ENCODE results near the gene ZNF358. TPM values are rescaled to one million over a fixed set of nuclear protein-coding genes. Genes with fewer than 3 reads are reported as not detected.

ZNF358 gene
- total RNA-seq, 4 donors from 2014 or later, result 50.2 to 72.7 (median 69.1) TPM

DNA sequence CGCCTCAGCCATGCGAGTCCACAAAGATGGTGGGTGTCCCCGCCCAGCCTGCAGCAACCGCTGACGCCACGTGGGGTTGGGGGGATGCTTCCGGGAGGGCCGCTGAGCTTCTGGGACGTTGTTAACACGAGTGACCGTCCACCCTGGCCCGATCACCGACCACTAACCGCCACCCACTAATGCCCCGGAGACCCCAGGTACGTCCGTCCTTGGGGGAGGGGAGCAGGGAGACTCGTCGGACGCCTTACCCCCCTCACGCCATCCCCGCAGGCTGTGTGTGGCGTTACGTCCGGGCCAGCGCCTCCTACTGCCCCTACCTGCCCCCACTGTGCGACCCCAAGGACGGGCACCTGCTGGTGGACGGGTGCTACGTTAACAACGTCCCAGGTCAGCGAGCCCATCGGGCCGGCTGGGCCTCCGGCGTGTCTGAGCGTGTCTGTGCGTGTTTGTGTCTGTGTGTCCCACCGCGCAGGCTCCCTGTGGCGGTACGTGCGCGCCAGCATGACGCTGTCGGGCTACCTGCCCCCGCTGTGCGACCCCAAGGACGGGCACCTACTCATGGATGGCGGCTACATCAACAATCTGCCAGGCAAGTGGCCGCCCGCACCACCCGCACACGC, 40.9 kb downstream of the ZNF358 start:
- H3K36me3 ChIP-seq, result peaks cover 0 to 36% (median 7%) of the 10 kb centered on the region in 4 donors
- intact Hi-C loops (cut with DNase I; ENCODE audit: low total_unique reads), result no loop called here
- no peaks in the 10 kb centered on the region for H3K4me1 ChIP-seq
- no peaks in the 10 kb centered on the region for H3K9me3 ChIP-seq
- H3K27me3 ChIP-seq, result no peaks in the 10 kb centered on the region
- DNase-seq, result no peak
- TF ChIP-seq POLR2AphosphoS5 (IDR thresholded peaks at IDR 0.05) (no peak), POLR2A (IDR thresholded peaks at IDR 0.05) (no peak), EP300 (IDR thresholded peaks at IDR 0.05; ENCODE audit: low read depth) (no peak)
- TF ChIP-seq, protein P1, sequence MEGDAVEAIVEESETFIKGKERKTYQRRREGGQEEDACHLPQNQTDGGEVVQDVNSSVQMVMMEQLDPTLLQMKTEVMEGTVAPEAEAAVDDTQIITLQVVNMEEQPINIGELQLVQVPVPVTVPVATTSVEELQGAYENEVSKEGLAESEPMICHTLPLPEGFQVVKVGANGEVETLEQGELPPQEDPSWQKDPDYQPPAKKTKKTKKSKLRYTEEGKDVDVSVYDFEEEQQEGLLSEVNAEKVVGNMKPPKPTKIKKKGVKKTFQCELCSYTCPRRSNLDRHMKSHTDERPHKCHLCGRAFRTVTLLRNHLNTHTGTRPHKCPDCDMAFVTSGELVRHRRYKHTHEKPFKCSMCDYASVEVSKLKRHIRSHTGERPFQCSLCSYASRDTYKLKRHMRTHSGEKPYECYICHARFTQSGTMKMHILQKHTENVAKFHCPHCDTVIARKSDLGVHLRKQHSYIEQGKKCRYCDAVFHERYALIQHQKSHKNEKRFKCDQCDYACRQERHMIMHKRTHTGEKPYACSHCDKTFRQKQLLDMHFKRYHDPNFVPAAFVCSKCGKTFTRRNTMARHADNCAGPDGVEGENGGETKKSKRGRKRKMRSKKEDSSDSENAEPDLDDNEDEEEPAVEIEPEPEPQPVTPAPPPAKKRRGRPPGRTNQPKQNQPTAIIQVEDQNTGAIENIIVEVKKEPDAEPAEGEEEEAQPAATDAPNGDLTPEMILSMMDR (IDR thresholded peaks at IDR 0.05), result no peak
- H3K27ac ChIP-seq, result no peak overlapping the region
- in situ Hi-C loops (cut with MboI; ENCODE audit: low pct_ligation_motif_present in 1 of 4, low pct_unique_long_range_greater_than_20kb in 1 of 4, low sequenced_read_pairs in 3 of 4), result loop anchor here in 3 of 4 donors (25.0 kb wide), 2 partner anchors 195 to 255 kb away; no protein-coding TSS in a partner anchor
- WGBS, 2 donors (ENCODE audit: low coverage in 1 of 2), result 97% methylated on average over 53 of the region's 54 CpGs; no CpG with 5 or more reads in 1 of the 2 donors
- no peak overlapping the region for H3K4me3 ChIP-seq

DNA sequence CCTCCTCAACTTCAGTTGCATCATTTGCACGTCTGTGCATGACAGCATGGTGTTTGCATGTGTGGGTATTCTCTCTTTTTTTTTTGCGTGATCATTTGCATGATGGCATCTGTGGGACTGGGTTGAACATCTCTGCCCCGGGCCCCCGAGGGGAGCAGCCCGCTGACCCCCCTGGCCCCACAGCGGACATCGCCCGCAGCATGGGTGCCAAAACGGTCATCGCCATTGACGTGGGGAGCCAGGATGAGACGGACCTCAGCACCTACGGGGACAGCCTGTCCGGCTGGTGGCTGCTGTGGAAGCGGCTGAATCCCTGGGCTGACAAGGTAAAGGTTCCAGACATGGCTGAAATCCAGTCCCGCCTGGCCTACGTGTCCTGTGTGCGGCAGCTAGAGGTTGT, 42.8 kb downstream of the ZNF358 start:
- intact Hi-C loops (cut with DNase I; ENCODE audit: low total_unique reads) (no loop called here), in situ Hi-C loops (cut with MboI; ENCODE audit: low pct_ligation_motif_present in 1 of 4, low pct_unique_long_range_greater_than_20kb in 1 of 4, low sequenced_read_pairs in 3 of 4) (loop anchor here in 3 of 4 donors (25.0 kb wide), 2 partner anchors 196 to 254 kb away; no protein-coding TSS in a partner anchor)
- H3K4me3 ChIP-seq, result no peak overlapping the region
- TF ChIP-seq, protein P1 (IDR thresholded peaks at IDR 0.05), result no peak
- TF ChIP-seq POLR2AphosphoS5 (IDR thresholded peaks at IDR 0.05) (no peak), EP300 (IDR thresholded peaks at IDR 0.05; ENCODE audit: low read depth) (no peak), POLR2A (IDR thresholded peaks at IDR 0.05) (no peak)
- peaks cover 0 to 36% (median 7%) of the 10 kb centered on the region in 4 donors for H3K36me3 ChIP-seq
- H3K9me3 ChIP-seq, result no peaks in the 10 kb centered on the region
- WGBS, 2 donors (ENCODE audit: low coverage in 1 of 2), result 90 to 100% methylated on average over 1 to 18 of the region's 18 CpGs
- DNase-seq, result no peak
- H3K4me1 ChIP-seq, result no peaks in the 10 kb centered on the region
- H3K27me3 ChIP-seq, result no peaks in the 10 kb centered on the region
- H3K27ac ChIP-seq, result no peak overlapping the region

DNA sequence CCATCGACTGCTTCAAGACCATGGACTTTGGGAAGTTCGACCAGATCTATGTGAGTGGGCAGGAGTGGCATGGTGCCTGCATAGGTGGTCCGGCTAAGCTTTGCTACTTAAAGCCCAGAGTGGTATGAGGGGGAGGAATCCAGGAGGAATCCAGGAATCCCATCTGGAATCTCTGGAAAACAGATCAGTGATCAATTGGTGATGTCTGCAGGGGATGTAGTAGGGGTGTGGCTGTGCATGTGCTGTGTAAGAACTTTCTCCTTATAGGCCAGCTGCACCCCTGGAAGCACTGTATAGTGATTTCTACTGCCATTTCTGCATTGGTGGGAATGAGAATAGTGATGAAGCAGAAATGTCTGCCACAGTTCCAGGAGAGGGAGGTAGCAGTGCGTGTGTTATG, 43.2 kb downstream of the ZNF358 start:
- in situ Hi-C loops (cut with MboI; ENCODE audit: low pct_ligation_motif_present in 1 of 4, low pct_unique_long_range_greater_than_20kb in 1 of 4, low sequenced_read_pairs in 3 of 4), result loop anchor here in 3 of 4 donors (25.0 kb wide), 2 partner anchors 197 to 253 kb away; no protein-coding TSS in a partner anchor
- no peak overlapping the region for H3K4me3 ChIP-seq
- H3K27me3 ChIP-seq, result no peaks in the 10 kb centered on the region
- no peaks in the 10 kb centered on the region for H3K4me1 ChIP-seq
- H3K36me3 ChIP-seq, result peaks cover 0 to 36% (median 7%) of the 10 kb centered on the region in 4 donors
- no peak overlapping the region for H3K27ac ChIP-seq
- TF ChIP-seq, protein P1 (IDR thresholded peaks at IDR 0.05), result no peak
- TF ChIP-seq POLR2AphosphoS5 (IDR thresholded peaks at IDR 0.05), result no peak
- 50 to 70% methylated on average over 2 to 4 of the region's 4 CpGs for WGBS, 2 donors (ENCODE audit: low coverage in 1 of 2)
- intact Hi-C loops (cut with DNase I; ENCODE audit: low total_unique reads), result no loop called here
- no peak for DNase-seq
- no peaks in the 10 kb centered on the region for H3K9me3 ChIP-seq

DNA sequence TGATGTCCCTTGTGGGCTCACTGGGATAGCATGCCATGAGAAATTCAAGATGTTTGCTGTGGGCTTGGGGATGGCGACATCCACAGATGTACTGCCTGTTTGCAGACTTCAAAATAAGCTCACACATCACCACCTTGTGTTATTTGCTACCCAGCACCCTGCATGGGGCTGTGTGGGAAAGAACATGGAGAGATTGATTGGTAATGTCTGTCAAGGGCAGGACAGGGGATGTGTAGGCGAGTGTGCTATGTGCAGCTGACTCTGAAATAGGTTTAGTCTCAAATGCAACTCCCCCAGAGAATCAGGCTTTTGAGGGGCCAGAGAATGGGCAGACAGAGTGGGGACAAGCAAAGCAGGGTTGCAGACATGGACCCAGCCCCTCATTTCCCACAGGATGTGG, 44.4 kb downstream of the ZNF358 start:
- intact Hi-C loops (cut with DNase I; ENCODE audit: low total_unique reads) (no loop called here), in situ Hi-C loops (cut with MboI; ENCODE audit: low pct_ligation_motif_present in 1 of 4, low pct_unique_long_range_greater_than_20kb in 1 of 4, low sequenced_read_pairs in 3 of 4) (loop anchor here in 3 of 4 donors (10.0 to 25.0 kb wide), 4 partner anchors 125 to 252 kb away; partner anchors contain the start of gene TRAPPC5 (in 1 of the 3))
- H3K27ac ChIP-seq, result no peak overlapping the region
- peaks cover 0 to 32% (median 7%) of the 10 kb centered on the region in 4 donors for H3K36me3 ChIP-seq
- TF ChIP-seq, protein P1 (IDR thresholded peaks at IDR 0.05), result no peak
- TF ChIP-seq POLR2AphosphoS5 (IDR thresholded peaks at IDR 0.05), result no peak
- no peak for TF ChIP-seq EP300 (IDR thresholded peaks at IDR 0.05; ENCODE audit: low read depth)
- TF ChIP-seq POLR2A (IDR thresholded peaks at IDR 0.05), result no peak
- H3K4me1 ChIP-seq, result no peaks in the 10 kb centered on the region
- no peak overlapping the region for H3K4me3 ChIP-seq
- no peak for DNase-seq
- no peaks in the 10 kb centered on the region for H3K27me3 ChIP-seq
- H3K9me3 ChIP-seq, result no peaks in the 10 kb centered on the region
- WGBS, 2 donors (ENCODE audit: low coverage in 1 of 2), result 92% methylated on average over 2 of the region's 2 CpGs; no CpG with 5 or more reads in 1 of the 2 donors

All from transverse colon (tissue), 4 donors.